ENCODE data around the gene KRT6A. TPM values are rescaled to one million over a fixed set of nuclear protein-coding genes. Genes with fewer than 3 reads are reported as not detected.

KRT6A gene
- polyA plus RNA-seq (2011; rRNA removed) (0.04 and 0.09 TPM in 2 replicates), polyA plus RNA-seq (2017; fragmentation: RNase III; extraction: RNeasy Plus Mini Kit Qiagen cat#74134 plus additional on column Dnase treatment) (0.07 to 0.14 TPM (median 0.11 TPM) in 3 replicates), polyA minus RNA-seq (2011; rRNA and poly(A)+ RNA removed) (0.29 and 1.5 TPM in 2 replicates)
- 0.06 and 0.15 TPM in 2 replicates for polyA plus RNA-seq (2012; cell fraction: cytosol; rRNA removed)
- 0.13 and 0.34 TPM in 2 replicates for polyA plus RNA-seq (2012; cell fraction: nucleus; rRNA removed)

GRCh38 chr12:52493172-52493571, at the start of gene KRT6A:
Gene KRT6A, minus strand, starts transcription at chr12:52493257. Its CDS starts 69 bp downstream, at chr12:52493188.
- TF ChIP-seq EP300 (IDR thresholded peaks at IDR 0.05) = no peak
- no peak for ATAC-seq
- Histone ChIP-seq H3K4me2 (no peak within 1 kb of the TSS), H3K4me1 (peaks cover 37% of the 10 kb centered on the region), H3K4me3 (no peak within 1 kb of the TSS), H3K9me3 (no peaks in the 10 kb centered on the region), H3K27ac (peak within 1 kb of the TSS; percentile 12 to 23; a peak in 3 of 6 replicates)
- no peak for FAIRE-seq
- CTCF ChIA-PET = interaction anchor here (1.5 kb wide), 1 partner anchor 121 kb away, joined by 4 read pairs; no protein-coding TSS in a partner anchor
- 54% methylated on average over 2 of the region's 2 CpGs for WGBS (ENCODE audit: missing lambda C conversion rate)
- no peak for DNase-seq (ENCODE audit: low read depth in 1 of 2, low spot score in 1 of 2)
- POLR2A ChIA-PET = no interaction called here

- peak in 1 of 2 experiments; percentile 22 for DNase-seq (ENCODE audit: low read depth in 1 of 2, low spot score in 1 of 2)
- Histone ChIP-seq H3K9me3 (no peaks in the 10 kb centered on the region), H3K4me2 (no peak overlapping the region), H3K27ac (no peak overlapping the region), H3K4me3 (no peak overlapping the region), H3K4me1 (peaks cover 23% of the 10 kb centered on the region)
- FAIRE-seq = no peak
- CTCF ChIA-PET = interaction anchor here (1.6 kb wide), 1 partner anchor 99 kb away, joined by 6 read pairs; no protein-coding TSS in a partner anchor
- ATAC-seq = peak in 1 of 2 experiments; percentile 37; a peak in 1 of 6 replicates
- POLR2A ChIA-PET = no interaction called here
- TF ChIP-seq SMC3 (IDR thresholded peaks at IDR 0.05) (0 out of 3 replicates have a peak, but pooled peaks have one; percentile 7), RAD21 (conservative IDR thresholded peaks at IDR 0.05 in 1 of 2, IDR thresholded peaks at IDR 0.05 in 1 of 2) (peak; percentile 18 to 48; a peak in 2 of 5 replicates), RNF2 (IDR thresholded peaks at IDR 0.05; ENCODE audit: borderline replicate concordance, low read depth) (no peak)
These were observed 49.1 kb upstream of the KRT6A start for GRCh38 chr12:52542157-52542556.

GRCh38 chr12:52541709-52542108, 48.7 kb upstream of the KRT6A start:
- H3K4me2 ChIP-seq = no peak overlapping the region
- H3K27ac ChIP-seq = no peak overlapping the region
- no peak for FAIRE-seq
- ChIA-PET POLR2A (no interaction called here), CTCF (interaction anchor here (1.6 kb wide), 1 partner anchor 99 kb away, joined by 6 read pairs; no protein-coding TSS in a partner anchor)
- 84% methylated on average over 5 of the region's 5 CpGs for WGBS (ENCODE audit: missing lambda C conversion rate)
- no peaks in the 10 kb centered on the region for H3K9me3 ChIP-seq
- TF ChIP-seq JUNB (IDR thresholded peaks at IDR 0.05) (no peak), CEBPB (IDR thresholded peaks at IDR 0.05) (no peak), TFCP2L1 (CRISPR knock-in tag; IDR thresholded peaks at IDR 0.05) (no peak), FOSL2 (IDR thresholded peaks at IDR 0.05) (no peak), FOSL2 (CRISPR knock-in tag; IDR thresholded peaks at IDR 0.05) (no peak), BHLHE40 (IDR thresholded peaks at IDR 0.05; ENCODE audit: low read depth, low read length) (no peak), CBX8 (IDR thresholded peaks at IDR 0.05) (no peak), HOXB13 (CRISPR knock-in tag; IDR thresholded peaks at IDR 0.05; ENCODE audit: low read depth) (no peak)
- H3K4me3 ChIP-seq = no peak overlapping the region
- ATAC-seq = no peak
- peaks cover 23% of the 10 kb centered on the region for H3K4me1 ChIP-seq
- no peak for DNase-seq (ENCODE audit: low read depth in 1 of 2, low spot score in 1 of 2)

- POLR2A ChIA-PET = no interaction called here
- H3K4me2 ChIP-seq = no peak overlapping the region
These were observed 47.5 kb upstream of the KRT6A start for GRCh38 chr12:52540531-52540930.

More at GRCh38 chr12:52540531-52540930, 47.5 kb upstream of the KRT6A start:
- TF ChIP-seq PHF8 (IDR thresholded peaks at IDR 0.05; ENCODE audit: borderline replicate concordance, low read depth) (no peak), CBX8 (IDR thresholded peaks at IDR 0.05) (no peak), HOXB13 (CRISPR knock-in tag; IDR thresholded peaks at IDR 0.05; ENCODE audit: low read depth) (no peak), RARB (CRISPR knock-in tag; IDR thresholded peaks at IDR 0.05) (no peak), NPAS2 (CRISPR knock-in tag; IDR thresholded peaks at IDR 0.05; ENCODE audit: borderline replicate concordance) (no peak), KDM5A (IDR thresholded peaks at IDR 0.05) (no peak), RCOR1 (IDR thresholded peaks at IDR 0.05; ENCODE audit: low read depth, low read length) (no peak), CBX2 (IDR thresholded peaks at IDR 0.05; ENCODE audit: borderline replicate concordance, low read depth) (no peak), EHMT2 (IDR thresholded peaks at IDR 0.05; ENCODE audit: low read depth) (no peak), TP53 (CRISPR knock-in tag; IDR thresholded peaks at IDR 0.05) (no peak), GATA3 (IDR thresholded peaks at IDR 0.05; ENCODE audit: borderline replicate concordance) (no peak), CTCF (IDR thresholded peaks at IDR 0.05) (no peak), KDM1A (IDR thresholded peaks at IDR 0.05; ENCODE audit: low read depth) (no peak), MAZ (IDR thresholded peaks at IDR 0.05; ENCODE audit: borderline replicate concordance, low read depth, low read length) (no peak), TFCP2L1 (CRISPR knock-in tag; IDR thresholded peaks at IDR 0.05) (no peak)
- DNase-seq (ENCODE audit: low read depth in 1 of 2, low spot score in 1 of 2) (no peak), ATAC-seq (no peak), FAIRE-seq (no peak)
- CTCF ChIA-PET = interaction anchor here (1.2 to 1.6 kb wide), 3 partner anchors 98 to 339 kb away, joined by 3 to 6 read pairs (median 3); no protein-coding TSS in a partner anchor
- Histone ChIP-seq H3K9me3 (no peaks in the 10 kb centered on the region), H3K4me1 (peaks cover 23% of the 10 kb centered on the region), H3K27ac (no peak overlapping the region), H3K4me3 (no peak overlapping the region)
- 87% methylated on average over 7 of the region's 7 CpGs for WGBS (ENCODE audit: missing lambda C conversion rate)
